ENCODE data around the gene BIRC5. TPM values are rescaled to one million over a fixed set of nuclear protein-coding genes. Genes with fewer than 3 reads are reported as not detected.
A peak's percentile ranks its signal among the peaks of the same experiment; 100 is the strongest.

Gene BIRC5
- total and polyA plus RNA-seq, 12 donors: 0.13 to 7.6 (median 0.61) TPM; not detected in 2

DNA sequence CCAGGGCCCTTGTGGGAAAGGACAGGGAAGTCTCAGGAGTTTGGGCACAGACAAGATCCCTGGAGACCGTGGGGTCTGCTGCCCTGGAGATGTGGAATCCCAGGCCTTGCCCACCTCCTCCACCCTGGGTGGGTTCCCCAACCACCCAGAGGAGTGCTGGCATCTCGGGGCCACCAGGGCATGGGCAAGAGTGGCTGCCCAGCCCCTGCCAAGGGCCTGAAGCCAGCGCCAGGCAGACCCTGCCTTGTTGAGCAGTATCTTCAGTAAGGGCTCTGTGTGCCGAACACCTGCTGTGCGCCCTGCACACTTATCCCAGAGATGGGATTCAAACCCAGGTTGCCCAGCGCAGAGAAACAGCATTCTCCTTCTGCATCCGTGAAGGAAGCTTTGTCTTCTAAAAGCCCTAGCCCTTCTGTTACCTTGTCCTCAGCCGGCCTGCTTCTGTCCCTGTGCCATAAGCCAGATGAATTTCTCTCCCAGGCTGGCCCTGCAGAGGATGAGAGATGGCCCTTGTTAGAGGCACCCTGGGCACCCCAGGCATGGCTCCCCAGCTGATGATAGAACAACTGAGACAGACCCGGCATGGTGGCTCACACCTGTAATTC, 49.8 kb downstream of the BIRC5 start:
- TF ChIP-seq, protein P1, sequence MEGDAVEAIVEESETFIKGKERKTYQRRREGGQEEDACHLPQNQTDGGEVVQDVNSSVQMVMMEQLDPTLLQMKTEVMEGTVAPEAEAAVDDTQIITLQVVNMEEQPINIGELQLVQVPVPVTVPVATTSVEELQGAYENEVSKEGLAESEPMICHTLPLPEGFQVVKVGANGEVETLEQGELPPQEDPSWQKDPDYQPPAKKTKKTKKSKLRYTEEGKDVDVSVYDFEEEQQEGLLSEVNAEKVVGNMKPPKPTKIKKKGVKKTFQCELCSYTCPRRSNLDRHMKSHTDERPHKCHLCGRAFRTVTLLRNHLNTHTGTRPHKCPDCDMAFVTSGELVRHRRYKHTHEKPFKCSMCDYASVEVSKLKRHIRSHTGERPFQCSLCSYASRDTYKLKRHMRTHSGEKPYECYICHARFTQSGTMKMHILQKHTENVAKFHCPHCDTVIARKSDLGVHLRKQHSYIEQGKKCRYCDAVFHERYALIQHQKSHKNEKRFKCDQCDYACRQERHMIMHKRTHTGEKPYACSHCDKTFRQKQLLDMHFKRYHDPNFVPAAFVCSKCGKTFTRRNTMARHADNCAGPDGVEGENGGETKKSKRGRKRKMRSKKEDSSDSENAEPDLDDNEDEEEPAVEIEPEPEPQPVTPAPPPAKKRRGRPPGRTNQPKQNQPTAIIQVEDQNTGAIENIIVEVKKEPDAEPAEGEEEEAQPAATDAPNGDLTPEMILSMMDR (IDR thresholded peaks at IDR 0.05): no peak
- H3K27ac ChIP-seq: peak overlapping the region in 8 of 10 donors; percentile 52 to 92 (median 76)
- H3K27me3 ChIP-seq: no peaks in the 10 kb centered on the region
- H3K36me3 ChIP-seq: no peaks in the 10 kb centered on the region
- 94 to 96% methylated on average over 9 of the region's 9 CpGs for WGBS, 2 donors
- H3K4me1 ChIP-seq: peaks cover 3 to 70% (median 15%) of the 10 kb centered on the region in 9 donors
- no peak overlapping the region for H3K4me3 ChIP-seq
- DNase-seq (no peak), ATAC-seq (no peak)
- no peaks in the 10 kb centered on the region for H3K9me3 ChIP-seq
- intact Hi-C loops (cut with DNase I): no loop called here

GRCh38 chr17:78264590-78264989, 50.5 kb downstream of the BIRC5 start:
- Histone ChIP-seq H3K27ac (no peak overlapping the region), H3K9me3 (no peaks in the 10 kb centered on the region), H3K27me3 (peaks cover 0 to 7% (median 2%) of the 10 kb centered on the region in 7 donors), H3K36me3 (no peaks in the 10 kb centered on the region), H3K4me1 (peaks cover 3 to 70% (median 13%) of the 10 kb centered on the region in 9 donors), H3K4me3 (no peak overlapping the region)
- intact Hi-C loops (cut with DNase I): no loop called here
- DNase-seq: no peak
- WGBS, 2 donors: 74 to 78% methylated on average over 5 of the region's 5 CpGs
- ATAC-seq: no peak
- TF ChIP-seq, protein P1 (IDR thresholded peaks at IDR 0.05): no peak

GRCh38 chr17:78265121-78265520, 51.1 kb downstream of the BIRC5 start:
- Histone ChIP-seq H3K4me1 (peaks cover 3 to 69% (median 13%) of the 10 kb centered on the region in 9 donors), H3K27me3 (peaks cover 0 to 11% (median 7%) of the 10 kb centered on the region in 7 donors), H3K4me3 (no peak overlapping the region), H3K36me3 (no peaks in the 10 kb centered on the region), H3K9me3 (no peaks in the 10 kb centered on the region), H3K27ac (peak overlapping the region in 1 of 10 donors; percentile 26)
- DNase-seq (no peak), ATAC-seq (no peak)
- 95 to 97% methylated on average over 10 of the region's 10 CpGs for WGBS, 2 donors
- TF ChIP-seq, protein P1 (IDR thresholded peaks at IDR 0.05): no peak
- intact Hi-C loops (cut with DNase I): no loop called here

- Histone ChIP-seq H3K4me1 (peaks cover 3 to 58% (median 13%) of the 10 kb centered on the region in 9 donors), H3K27ac (no peak overlapping the region), H3K36me3 (no peaks in the 10 kb centered on the region), H3K4me3 (no peak overlapping the region), H3K27me3 (peaks cover 0 to 18% (median 14%) of the 10 kb centered on the region in 7 donors), H3K9me3 (no peaks in the 10 kb centered on the region)
- ATAC-seq: peak in 1 of 8 donors; percentile 10
- WGBS, 2 donors: 62 to 73% methylated on average over 6 of the region's 6 CpGs
- intact Hi-C loops (cut with DNase I): no loop called here
- DNase-seq: no peak
- TF ChIP-seq, protein P1 (IDR thresholded peaks at IDR 0.05): no peak
Observed at GRCh38 chr17:78266231-78266631, 52.2 kb downstream of the BIRC5 start.
